ENCODE measurements around the gene SYP.

Gene SYP

GRCh38 chrX:49199906-49200771 lies at the start of gene SYP:
TSS of gene SYP (minus strand) at chrX:49200193. CDS start at chrX:49200186, 7 bp downstream.
- peak within 1 kb of the TSS; percentile 25; the same call in 1 of the 2 replicates for H3K4me3 ChIP-seq (ENCODE audit: low read depth, low read length)
- peak; percentile 53 for DNase-seq (ENCODE audit: low read depth)
- TF ChIP-seq CTCF (IDR thresholded peaks at IDR 0.05; ENCODE audit: control insufficient read depth, extremely low read depth, insufficient read depth): no peak

- no peak for TF ChIP-seq CTCF (IDR thresholded peaks at IDR 0.05; ENCODE audit: control insufficient read depth, extremely low read depth, insufficient read depth)
- no peak overlapping the region for H3K4me3 ChIP-seq (ENCODE audit: low read depth, low read length)
- DNase-seq (ENCODE audit: low read depth): no peak
Observed at GRCh38 chrX:49249616-49250015, 49.6 kb upstream of the SYP start.

GRCh38 chrX:49249071-49249470 lies 49.1 kb upstream of the SYP start:
- no peak for TF ChIP-seq CTCF (IDR thresholded peaks at IDR 0.05; ENCODE audit: control insufficient read depth, extremely low read depth, insufficient read depth)
- H3K4me3 ChIP-seq (ENCODE audit: low read depth, low read length): no peak overlapping the region
- DNase-seq (ENCODE audit: low read depth): no peak

- TF ChIP-seq CTCF (IDR thresholded peaks at IDR 0.05; ENCODE audit: control insufficient read depth, extremely low read depth, insufficient read depth): no peak
- no peak for DNase-seq (ENCODE audit: low read depth)
Observed at GRCh38 chrX:49247916-49248811, 48.2 kb upstream of the SYP start.

GRCh38 chrX:49247346-49247745 lies 47.4 kb upstream of the SYP start:
- TF ChIP-seq CTCF (IDR thresholded peaks at IDR 0.05; ENCODE audit: control insufficient read depth, extremely low read depth, insufficient read depth): no peak
- DNase-seq (ENCODE audit: low read depth): no peak

More at GRCh38 chrX:49247916-49248811, 48.2 kb upstream of the SYP start:
- no peak overlapping the region for H3K4me3 ChIP-seq (ENCODE audit: low read depth, low read length)

GRCh38 chrX:49246541-49246940 lies 46.5 kb upstream of the SYP start:
- TF ChIP-seq CTCF (IDR thresholded peaks at IDR 0.05; ENCODE audit: control insufficient read depth, extremely low read depth, insufficient read depth): no peak
- no peak for DNase-seq (ENCODE audit: low read depth)
- H3K4me3 ChIP-seq (ENCODE audit: low read depth, low read length): no peak overlapping the region

More at GRCh38 chrX:49247346-49247745, 47.4 kb upstream of the SYP start:
- H3K4me3 ChIP-seq (ENCODE audit: low read depth, low read length): no peak overlapping the region
